Sigmoid colon (tissue), 7 donors: ENCODE measurements around the gene SLC12A3. TPM values are rescaled to one million over a fixed set of nuclear protein-coding genes. Genes with fewer than 3 reads are reported as not detected.

ENCODE experiments used
- DNase-seq: peaks from one replicate; pipeline ENCODE4 v3.0.0-alpha.2; 2019
- H3K27ac ChIP-seq, 4 donors: fragments of 200-600 bp; sonication (generic); one replicate each; pipeline ENCODE4 v1.5.1; 2016 to 2019; ENCODE audit warnings: mild to moderate bottlenecking in 1 of 4
- H3K27me3 ChIP-seq, 3 donors: fragments of 200-600 bp; sonication (generic); one replicate each; pipeline ENCODE4 v1.5.1; 2019; ENCODE audit warnings: mild to moderate bottlenecking in 1 of 3
- H3K36me3 ChIP-seq, 4 donors: fragments of 200-600 bp; sonication (generic); one replicate each; pipeline ENCODE4 v1.5.1; 2016 to 2019
- H3K4me1 ChIP-seq, 4 donors: fragments of 200-600 bp; sonication (generic); one replicate each; pipeline ENCODE4 v1.5.1; 2017 to 2019
- H3K4me3 ChIP-seq, 4 donors: fragments of 200-600 bp; sonication (generic); one replicate each; pipeline ENCODE4 v1.5.1; 2017 to 2019; ENCODE audit warnings: mild to moderate bottlenecking in 2 of 4, moderate library complexity in 1 of 4
- H3K9me3 ChIP-seq, 4 donors: fragments of 200-600 bp in 3 of 4; sonication (generic) in 3 of 4; one replicate each; pipeline versions ENCODE4 v1.5.1 to v1.6.1; 2013 to 2019
- CTCF ChIP-seq, 4 experiments: fragments of 450-650 bp in 3 of 4; fragments of 200-600 bp in 1 of 4; IDR thresholded peaks; one replicate each; pipeline ENCODE4 v1.5.1; 2016 to 2019; ENCODE audit warnings: antibody characterized with exemption in 4 of 4, mild to moderate bottlenecking in 3 of 4, moderate library complexity in 2 of 4
- EP300 ChIP-seq, 4 donors: sonication (generic); formaldehyde crosslinking; IDR thresholded peaks; one replicate each; pipeline ENCODE4 v1.6.1; 2017; ENCODE audit warnings: antibody characterized with exemption in 4 of 4
- POLR2A ChIP-seq, 2 donors: fragments of 450-650 bp; IDR thresholded peaks; one replicate each; pipeline ENCODE4 v1.6.1; 2016; ENCODE audit warnings: antibody characterized with exemption in 2 of 2, mild to moderate bottlenecking in 2 of 2, moderate library complexity in 2 of 2
- POLR2AphosphoS5 ChIP-seq, 4 donors: sonication (generic); formaldehyde crosslinking; IDR thresholded peaks; one replicate each; pipeline ENCODE4 v1.6.1; 2017; ENCODE audit warnings: antibody characterized with exemption in 4 of 4
- WGBS, 2 donors: extraction: QIAGEN DNeasy Blood & Tissue Kit; methylation state at CpG; one replicate each; pipeline ENCODE4 v1.1.7; 2013; 5-methylcytosine and 5-hydroxymethylcytosine counted together
- intact Hi-C: fragments of 100-400 bp; cut with DNase I; formaldehyde crosslinking; loops from one replicate; pipeline ENCODE4 v1.15.1; 2023
- polyA plus RNA-seq, 3 donors: library from polyadenylated mRNA; stranded (reverse); fragments of 200-250 nt; gene quantifications; one replicate each; pipeline ENCODE4 v1.2.3, GENCODE V29; 2013
- total RNA-seq, 4 donors: library from RNA; depleted of rRNA; stranded (reverse); fragments of >200 nt; gene quantifications; one replicate each; pipeline ENCODE4 v1.1.0, GENCODE V29; 2016
- donor health status: healthy with polysubstance abuse.
- donor health status: Bipolar disorder and iron deficiency.
- donor health status: healthy.

Gene SLC12A3
- total and polyA plus RNA-seq, 7 donors: 0.16 TPM; not detected in 6

GRCh38 chr16:56860226-56861020 lies 4.6 kb upstream of the SLC12A3 start:
- Histone ChIP-seq H3K36me3 (no peaks in the 10 kb centered on the region), H3K27ac (no peak overlapping the region), H3K27me3 (no peaks in the 10 kb centered on the region), H3K9me3 (no peaks in the 10 kb centered on the region), H3K4me1 (no peaks in the 10 kb centered on the region), H3K4me3 (no peak overlapping the region)
- DNase-seq: no peak
- intact Hi-C loops: no loop called here
- 52 to 81% methylated on average over 9 of the region's 9 CpGs for WGBS, 2 donors
- TF ChIP-seq EP300 (IDR thresholded peaks at IDR 0.05) (no peak), POLR2A (IDR thresholded peaks at IDR 0.05) (no peak), CTCF (IDR thresholded peaks at IDR 0.05) (no peak), POLR2AphosphoS5 (IDR thresholded peaks at IDR 0.05) (no peak)

- 50 to 57% methylated on average over 3 of the region's 3 CpGs for WGBS, 2 donors
- no peak overlapping the region for H3K27ac ChIP-seq
- H3K4me3 ChIP-seq: no peak overlapping the region
- no peak for DNase-seq
- intact Hi-C loops: no loop called here
- H3K27me3 ChIP-seq: no peaks in the 10 kb centered on the region
- no peaks in the 10 kb centered on the region for H3K4me1 ChIP-seq
- TF ChIP-seq CTCF (IDR thresholded peaks at IDR 0.05) (no peak), EP300 (IDR thresholded peaks at IDR 0.05) (no peak), POLR2AphosphoS5 (IDR thresholded peaks at IDR 0.05) (no peak), POLR2A (IDR thresholded peaks at IDR 0.05) (no peak)
- no peaks in the 10 kb centered on the region for H3K36me3 ChIP-seq
- no peaks in the 10 kb centered on the region for H3K9me3 ChIP-seq
Observed at GRCh38 chr16:56861092-56861610, 3.9 kb upstream of the SLC12A3 start.

GRCh38 chr16:56861756-56862155 lies 3.3 kb upstream of the SLC12A3 start:
- 95 to 97% methylated on average over 8 of the region's 8 CpGs for WGBS, 2 donors
- no peaks in the 10 kb centered on the region for H3K4me1 ChIP-seq
- H3K9me3 ChIP-seq: no peaks in the 10 kb centered on the region
- DNase-seq: no peak
- H3K36me3 ChIP-seq: no peaks in the 10 kb centered on the region
- intact Hi-C loops: no loop called here
- H3K4me3 ChIP-seq: no peak overlapping the region
- H3K27me3 ChIP-seq: no peaks in the 10 kb centered on the region
- no peak overlapping the region for H3K27ac ChIP-seq
- no peak for TF ChIP-seq POLR2AphosphoS5 (IDR thresholded peaks at IDR 0.05)
- no peak for TF ChIP-seq EP300 (IDR thresholded peaks at IDR 0.05)
- TF ChIP-seq POLR2A (IDR thresholded peaks at IDR 0.05): no peak
- no peak for TF ChIP-seq CTCF (IDR thresholded peaks at IDR 0.05)

GRCh38 chr16:56862776-56863175 lies 2.2 kb upstream of the SLC12A3 start:
- DNase-seq: no peak
- Histone ChIP-seq H3K27me3 (no peaks in the 10 kb centered on the region), H3K36me3 (no peaks in the 10 kb centered on the region), H3K4me3 (no peak overlapping the region), H3K27ac (no peak overlapping the region), H3K4me1 (peaks cover 0 to 9% (median 4%) of the 10 kb centered on the region in 4 donors), H3K9me3 (no peaks in the 10 kb centered on the region)
- WGBS, 2 donors: 78 to 85% methylated on average over 5 of the region's 5 CpGs
- TF ChIP-seq CTCF (IDR thresholded peaks at IDR 0.05) (no peak), POLR2AphosphoS5 (IDR thresholded peaks at IDR 0.05) (no peak), EP300 (IDR thresholded peaks at IDR 0.05) (no peak), POLR2A (IDR thresholded peaks at IDR 0.05) (no peak)
- intact Hi-C loops: no loop called here
